Astrocyte of the hippocampus (primary cell): ENCODE results near the gene KIF24.
A peak's percentile ranks its signal among the peaks of the same experiment; 100 is the strongest.
"Not testable (repeated sequence)": the region's sequence is repeated elsewhere in the genome, so short reads cannot be mapped to it uniquely, and the experiment has no call there.

Source experiments
- DNase-seq: peaks from one replicate; pipeline ENCODE4 v3.0.0; 2011; ENCODE audit warnings: low read depth, low spot score

KIF24 gene, protein sequence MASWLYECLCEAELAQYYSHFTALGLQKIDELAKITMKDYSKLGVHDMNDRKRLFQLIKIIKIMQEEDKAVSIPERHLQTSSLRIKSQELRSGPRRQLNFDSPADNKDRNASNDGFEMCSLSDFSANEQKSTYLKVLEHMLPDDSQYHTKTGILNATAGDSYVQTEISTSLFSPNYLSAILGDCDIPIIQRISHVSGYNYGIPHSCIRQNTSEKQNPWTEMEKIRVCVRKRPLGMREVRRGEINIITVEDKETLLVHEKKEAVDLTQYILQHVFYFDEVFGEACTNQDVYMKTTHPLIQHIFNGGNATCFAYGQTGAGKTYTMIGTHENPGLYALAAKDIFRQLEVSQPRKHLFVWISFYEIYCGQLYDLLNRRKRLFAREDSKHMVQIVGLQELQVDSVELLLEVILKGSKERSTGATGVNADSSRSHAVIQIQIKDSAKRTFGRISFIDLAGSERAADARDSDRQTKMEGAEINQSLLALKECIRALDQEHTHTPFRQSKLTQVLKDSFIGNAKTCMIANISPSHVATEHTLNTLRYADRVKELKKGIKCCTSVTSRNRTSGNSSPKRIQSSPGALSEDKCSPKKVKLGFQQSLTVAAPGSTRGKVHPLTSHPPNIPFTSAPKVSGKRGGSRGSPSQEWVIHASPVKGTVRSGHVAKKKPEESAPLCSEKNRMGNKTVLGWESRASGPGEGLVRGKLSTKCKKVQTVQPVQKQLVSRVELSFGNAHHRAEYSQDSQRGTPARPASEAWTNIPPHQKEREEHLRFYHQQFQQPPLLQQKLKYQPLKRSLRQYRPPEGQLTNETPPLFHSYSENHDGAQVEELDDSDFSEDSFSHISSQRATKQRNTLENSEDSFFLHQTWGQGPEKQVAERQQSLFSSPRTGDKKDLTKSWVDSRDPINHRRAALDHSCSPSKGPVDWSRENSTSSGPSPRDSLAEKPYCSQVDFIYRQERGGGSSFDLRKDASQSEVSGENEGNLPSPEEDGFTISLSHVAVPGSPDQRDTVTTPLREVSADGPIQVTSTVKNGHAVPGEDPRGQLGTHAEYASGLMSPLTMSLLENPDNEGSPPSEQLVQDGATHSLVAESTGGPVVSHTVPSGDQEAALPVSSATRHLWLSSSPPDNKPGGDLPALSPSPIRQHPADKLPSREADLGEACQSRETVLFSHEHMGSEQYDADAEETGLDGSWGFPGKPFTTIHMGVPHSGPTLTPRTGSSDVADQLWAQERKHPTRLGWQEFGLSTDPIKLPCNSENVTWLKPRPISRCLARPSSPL (N-terminal part only)

DNA sequence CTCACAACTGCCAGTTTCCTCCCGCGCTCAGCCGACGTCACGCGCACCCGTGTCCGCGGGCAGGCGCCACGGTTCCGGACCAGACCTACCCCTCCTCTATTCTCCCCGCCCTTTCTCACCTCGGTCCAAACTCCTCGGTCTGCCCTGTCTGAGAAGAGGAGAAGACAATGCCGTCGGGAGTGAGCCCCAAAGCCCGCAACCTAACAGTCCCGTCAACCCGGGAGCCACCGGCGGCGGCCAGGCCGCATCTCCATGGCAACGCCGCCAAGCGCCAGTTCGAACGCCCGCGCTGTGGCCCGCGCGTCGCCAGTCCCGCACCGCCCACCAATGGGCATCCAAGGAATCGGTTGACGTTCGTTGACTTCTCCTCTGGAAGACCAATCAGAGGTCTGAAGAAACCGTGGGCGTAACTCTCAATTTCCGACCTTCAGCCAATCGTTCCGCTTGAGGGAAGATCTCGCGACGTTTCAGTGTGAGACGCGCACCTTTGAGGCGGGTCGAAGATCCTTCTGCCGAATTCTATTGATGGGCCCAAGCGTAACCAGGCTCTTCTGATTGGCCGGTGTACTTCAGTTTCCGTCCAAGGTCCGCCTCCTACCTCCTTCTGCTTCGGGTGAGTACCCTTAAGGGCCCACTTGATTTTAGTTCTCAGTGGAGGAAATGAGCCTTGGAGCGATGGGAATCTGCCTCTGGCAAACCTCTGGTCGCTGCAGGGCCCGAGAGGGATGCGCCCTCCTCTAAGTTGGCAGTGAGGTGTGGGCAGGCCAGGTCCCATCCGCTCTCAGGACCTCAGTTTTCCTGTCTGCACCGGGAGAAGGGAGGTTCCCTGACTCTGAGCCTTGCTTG lies at the start of gene KIF24, which contains the start of gene NUDT2:
KIF24 (minus strand) TSS at position 282 of the 846 bp plus-strand sequence. CDS start 17,922 bp downstream, outside the sequence.
NUDT2 (plus strand) TSS at position 583 of the 846 bp plus-strand sequence. CDS start 9,471 bp downstream, outside the sequence.
- peak; percentile 100 for DNase-seq

DNA sequence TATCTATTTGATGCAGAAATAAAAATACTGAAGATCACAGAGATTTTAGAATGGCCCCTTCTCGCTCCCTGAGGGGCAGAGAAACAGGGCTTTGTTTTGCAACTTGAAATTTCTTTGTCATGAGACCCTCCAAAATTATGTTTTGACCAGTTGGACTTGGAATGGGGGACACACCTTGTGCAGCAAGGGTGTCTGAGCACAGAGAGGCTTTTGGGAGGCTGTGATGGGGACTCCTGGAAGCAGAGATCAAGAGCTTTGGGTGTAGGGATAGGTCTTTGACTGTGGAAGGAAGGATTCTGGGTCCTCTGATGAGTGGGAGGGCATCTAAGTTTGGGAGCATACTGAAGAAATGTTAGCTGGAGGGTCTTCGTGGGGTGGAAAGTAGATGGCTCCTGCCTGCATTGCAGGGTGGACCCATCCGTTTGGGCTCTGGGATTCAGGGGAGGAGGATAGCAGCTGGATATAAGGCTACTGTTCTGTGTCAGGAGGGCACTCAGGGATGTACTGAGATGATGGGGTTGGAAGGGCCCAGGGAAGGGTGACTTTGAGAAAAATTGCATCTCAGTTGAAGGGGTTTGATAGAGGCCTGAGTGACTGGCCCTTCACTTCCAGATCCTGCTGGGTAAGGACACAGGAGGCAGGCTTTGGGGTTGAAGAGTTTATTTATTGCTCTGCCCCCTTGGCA lies 49.5 kb upstream of the KIF24 start:
- DNase-seq, result no peak

DNA sequence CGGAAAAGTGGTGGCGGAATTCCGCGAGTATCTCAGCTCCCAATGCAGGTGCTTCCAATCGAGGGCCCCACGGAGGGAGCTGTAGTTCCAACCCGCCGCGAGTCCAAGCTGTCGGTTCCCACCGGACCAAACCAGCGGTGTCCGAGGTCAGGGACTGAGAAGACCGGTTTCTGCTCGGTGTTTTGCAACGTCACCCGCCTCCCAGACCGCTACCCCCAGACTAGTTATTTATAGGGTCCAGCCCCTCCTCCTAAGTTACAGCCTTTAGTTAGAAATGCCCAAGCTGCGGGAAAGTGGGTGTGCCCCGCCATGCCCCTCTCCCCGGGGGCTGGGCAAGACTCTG lies 48.3 kb upstream of the KIF24 start:
- no peak for DNase-seq

DNA sequence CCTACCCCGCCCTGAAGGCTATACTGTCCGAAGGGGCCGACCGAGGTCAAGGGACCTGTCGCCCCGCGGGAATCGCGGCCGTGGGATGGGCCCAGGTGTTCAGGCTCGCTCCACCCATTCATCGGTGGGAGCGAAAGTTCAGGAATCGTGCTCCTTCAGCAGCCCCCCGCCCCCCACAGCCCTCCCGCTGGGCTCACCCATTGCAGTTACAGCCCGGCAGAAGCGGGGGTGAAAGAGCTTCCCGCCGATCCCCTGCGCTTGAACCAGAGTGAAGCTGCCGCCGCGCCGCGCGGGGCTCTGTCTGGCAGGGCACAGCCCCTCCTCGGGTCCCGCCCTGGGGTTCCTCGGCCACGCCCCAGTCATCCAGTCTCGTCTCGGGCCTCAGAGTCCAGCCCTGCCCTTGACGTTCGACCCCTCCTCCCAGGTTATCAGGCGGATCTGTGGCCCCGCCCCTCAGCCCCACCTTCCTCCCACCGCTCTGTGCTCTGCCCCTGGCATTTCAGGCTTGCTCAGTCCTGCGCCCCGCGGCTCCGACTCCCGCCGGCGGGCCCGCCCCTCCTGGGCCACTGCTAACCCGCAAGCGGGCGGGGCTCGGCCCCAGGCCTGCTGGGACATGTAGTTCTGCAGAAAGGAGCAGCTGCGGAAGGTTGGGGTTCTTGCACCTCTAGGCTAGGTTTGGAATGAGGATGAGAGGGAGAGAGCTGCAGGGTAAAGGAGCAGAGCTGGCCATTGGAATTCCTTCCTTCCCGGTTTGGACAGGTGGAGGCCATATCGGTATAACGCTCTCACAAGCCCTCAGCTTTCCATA lies 47.7 kb upstream of the KIF24 start, which contains the start of gene MYORG:
MYORG (minus strand) TSS at position 303 of the 808 bp plus-strand sequence. CDS start 3,955 bp downstream, outside the sequence.
- peak; percentile 96 for DNase-seq

DNA sequence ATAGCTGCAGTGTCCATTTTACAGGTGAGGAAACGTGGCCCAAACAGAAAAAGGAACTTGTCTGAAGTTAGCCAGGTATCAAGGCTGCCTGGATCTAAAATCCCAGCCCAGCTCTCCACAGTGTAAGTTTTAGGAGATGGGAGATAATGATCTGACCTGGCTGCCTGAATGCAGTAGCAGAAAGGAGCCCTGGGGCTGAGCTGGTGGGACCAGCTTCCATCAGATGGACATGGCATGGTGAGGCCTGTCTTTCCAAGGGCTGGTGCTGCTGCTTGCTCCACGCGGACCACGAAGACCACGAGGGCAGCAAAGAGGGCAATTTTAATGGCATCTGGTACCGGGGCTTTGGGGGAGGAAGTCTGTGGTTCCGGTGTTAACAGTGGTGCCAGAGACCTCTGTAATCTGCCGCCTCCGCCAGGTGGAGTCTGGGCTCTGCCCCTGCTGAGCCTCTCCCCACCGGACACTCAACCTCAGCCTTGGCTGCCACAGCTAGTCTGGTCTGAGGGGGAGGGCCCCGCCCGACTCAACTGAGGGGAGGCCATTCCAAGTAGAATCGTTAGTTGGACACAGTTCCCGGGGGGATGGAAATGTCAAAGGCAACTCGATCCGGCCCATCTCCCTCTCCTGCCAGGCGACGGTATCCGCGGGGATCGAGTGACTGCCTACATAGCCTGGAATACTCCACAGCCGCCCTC lies 47.0 kb upstream of the KIF24 start:
- peak; percentile 68 for DNase-seq

DNA sequence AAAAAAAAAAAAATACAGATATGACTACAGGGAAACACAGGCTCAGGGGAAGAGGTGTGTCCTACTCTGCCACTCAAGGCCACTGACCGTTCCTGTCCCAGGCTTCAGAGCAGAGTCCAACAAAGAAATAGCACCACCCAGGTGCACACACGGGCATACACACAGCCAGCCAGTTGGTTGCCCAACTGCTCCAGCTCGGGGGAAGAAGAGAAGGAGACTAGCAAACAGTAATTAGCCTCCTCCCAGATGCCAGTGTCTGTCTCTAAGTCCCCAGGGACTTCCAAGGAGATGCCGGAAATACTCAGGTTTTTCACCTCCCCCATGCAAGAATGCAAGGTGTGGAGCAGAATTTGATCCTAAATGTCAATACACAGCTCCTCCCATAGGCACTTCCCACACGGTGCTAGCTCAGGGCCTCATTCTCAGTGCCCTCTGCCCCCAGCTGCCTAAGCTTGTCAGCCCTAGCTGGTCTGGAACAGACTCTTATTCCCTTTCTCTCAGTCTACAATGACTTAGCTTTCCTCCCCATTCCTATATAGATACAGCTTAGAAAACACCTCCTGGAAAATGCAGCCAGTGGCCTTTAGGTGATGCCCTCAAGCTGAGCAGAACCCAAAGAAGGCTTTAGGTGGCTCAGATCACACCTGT lies 46.0 kb upstream of the KIF24 start:
- DNase-seq, result no peak

DNA sequence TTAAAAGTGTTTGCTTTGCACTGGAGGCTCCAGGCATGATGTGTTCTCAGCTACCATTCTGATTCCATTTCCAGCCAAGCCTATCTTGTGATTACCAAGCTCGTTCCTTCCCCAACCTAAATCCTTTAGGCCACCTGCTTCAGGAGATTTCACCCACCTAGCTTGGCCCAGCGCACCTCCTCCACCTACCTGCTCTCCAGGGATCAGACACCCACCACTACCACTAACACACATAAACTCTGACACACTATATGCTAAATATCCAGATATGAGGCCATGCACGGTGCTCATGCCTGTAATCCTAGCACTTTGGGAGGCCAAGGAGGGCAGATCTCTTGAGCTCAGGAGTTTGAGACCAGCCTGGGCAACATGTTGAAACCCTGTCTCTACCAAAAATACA lies 45.3 kb upstream of the KIF24 start:
- no peak for DNase-seq

DNA sequence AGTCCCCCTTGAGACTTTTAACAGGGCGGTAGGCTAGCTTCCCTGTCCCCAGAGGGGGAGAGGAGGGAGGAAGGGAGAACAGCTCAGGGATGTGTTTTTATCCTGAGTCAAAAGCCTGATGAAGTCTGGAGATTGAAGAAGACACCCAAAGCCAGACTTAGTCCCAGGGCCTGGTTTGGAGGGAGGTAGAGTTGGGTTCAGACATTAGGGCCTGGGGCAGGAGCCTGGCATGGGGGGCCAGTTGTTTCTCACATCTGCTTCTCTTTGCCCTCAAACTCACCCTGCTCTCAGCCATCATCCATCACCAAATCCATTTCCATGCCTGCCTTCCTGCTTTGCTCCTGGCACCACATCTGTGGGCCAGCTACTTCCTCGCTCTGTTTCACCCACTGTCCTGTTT lies 44.7 kb upstream of the KIF24 start:
- DNase-seq, result no peak

DNA sequence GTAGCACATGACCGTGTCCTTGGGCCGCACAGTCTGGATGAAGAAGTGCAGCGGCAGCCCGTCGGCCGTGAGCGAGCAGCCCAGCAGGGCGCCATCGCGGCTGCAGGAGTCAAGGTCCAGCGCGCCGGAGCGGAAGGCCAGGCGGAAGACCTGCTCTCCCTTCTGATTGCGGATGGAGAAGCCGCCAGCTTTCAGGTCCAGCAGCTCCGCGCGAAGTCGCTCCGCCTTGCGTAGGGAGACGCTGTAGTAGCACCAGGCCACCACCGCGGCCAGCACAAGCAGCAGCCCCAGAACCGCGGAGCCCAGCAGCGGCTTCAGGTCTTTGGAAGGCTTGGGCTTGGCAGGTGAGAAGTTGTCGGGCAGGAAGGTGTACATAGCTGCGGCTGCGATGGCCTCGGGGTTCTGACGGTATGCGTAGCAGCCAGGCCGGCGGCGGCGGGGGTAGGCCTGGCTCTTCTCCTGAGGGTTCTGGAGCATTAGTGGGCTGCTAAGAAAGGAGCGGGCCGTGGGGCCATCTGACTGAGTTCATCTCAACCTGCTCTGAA lies 43.5 kb upstream of the KIF24 start:
- DNase-seq, result no peak

DNA sequence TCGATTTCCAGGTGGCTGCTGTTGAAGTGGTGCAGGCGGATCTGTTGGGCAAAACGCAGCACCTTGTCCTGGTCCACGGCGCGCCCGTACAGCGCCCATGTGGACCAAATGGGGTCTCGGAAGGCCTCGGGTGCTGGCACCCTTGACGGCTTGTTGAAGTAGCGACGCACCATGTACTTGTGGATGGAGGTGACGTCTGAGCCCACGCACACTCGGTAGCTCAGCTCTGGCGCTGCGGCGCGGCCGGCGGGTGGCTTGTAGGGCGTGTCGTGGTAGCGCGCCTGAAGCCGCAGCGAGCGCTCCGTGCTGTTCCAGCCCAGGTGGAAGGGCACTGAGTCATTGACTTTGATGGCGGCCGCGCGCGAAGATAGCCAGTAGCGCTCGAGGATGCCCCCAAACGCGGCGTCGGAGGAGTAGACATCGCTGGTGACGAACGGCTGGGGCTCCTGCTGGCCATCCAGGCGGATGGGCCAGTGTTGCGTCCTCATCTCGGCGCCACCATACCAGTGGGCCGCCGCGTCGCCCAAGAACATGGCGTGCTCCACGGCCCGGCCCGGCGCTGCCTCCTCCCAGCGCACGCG lies 42.9 kb upstream of the KIF24 start:
- no peak for DNase-seq

DNA sequence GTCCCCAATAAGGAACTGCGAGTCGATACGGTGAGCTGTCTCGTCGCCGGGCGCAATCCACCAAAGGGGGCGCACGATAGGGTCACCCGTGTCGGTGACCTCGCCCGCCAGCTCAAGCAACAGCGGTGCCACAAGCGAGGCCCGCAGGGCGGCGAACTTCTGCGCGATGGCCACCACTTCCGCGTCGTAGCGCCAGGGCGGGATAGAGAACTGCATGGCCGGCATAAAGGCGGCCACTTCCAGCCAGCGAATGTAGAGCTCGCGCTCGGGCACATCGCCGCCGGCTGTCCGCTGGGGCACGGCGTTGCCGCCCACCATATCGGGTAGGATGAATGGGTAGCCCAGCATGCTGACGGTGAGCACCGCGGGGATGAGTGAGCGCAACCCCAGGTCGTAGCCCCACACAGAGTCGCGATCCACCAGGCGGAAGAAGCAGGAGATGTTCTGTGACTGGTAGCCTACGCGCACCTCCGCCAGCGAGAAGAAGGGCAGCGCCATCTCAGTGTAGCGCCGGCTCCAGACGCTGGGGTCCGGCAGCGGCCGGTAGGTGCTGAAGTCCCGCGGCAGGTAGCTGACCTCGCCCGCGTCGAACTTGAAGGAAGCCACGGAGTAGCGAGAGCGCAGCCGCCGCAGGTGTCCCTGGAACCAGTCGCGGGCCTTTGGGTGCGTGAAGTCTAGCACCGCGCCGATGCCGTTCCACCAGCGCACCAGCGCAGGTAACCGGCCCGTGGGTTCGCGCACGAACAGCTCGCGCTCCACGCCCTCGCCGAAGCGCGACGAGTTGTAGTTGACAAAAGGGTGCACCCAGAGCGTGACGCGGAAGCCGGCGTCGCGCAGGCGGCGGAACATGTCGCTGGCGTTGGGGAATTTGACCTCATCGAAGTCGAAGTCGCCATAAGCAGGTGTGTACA lies 42.2 kb upstream of the KIF24 start:
- no peak for DNase-seq

DNA sequence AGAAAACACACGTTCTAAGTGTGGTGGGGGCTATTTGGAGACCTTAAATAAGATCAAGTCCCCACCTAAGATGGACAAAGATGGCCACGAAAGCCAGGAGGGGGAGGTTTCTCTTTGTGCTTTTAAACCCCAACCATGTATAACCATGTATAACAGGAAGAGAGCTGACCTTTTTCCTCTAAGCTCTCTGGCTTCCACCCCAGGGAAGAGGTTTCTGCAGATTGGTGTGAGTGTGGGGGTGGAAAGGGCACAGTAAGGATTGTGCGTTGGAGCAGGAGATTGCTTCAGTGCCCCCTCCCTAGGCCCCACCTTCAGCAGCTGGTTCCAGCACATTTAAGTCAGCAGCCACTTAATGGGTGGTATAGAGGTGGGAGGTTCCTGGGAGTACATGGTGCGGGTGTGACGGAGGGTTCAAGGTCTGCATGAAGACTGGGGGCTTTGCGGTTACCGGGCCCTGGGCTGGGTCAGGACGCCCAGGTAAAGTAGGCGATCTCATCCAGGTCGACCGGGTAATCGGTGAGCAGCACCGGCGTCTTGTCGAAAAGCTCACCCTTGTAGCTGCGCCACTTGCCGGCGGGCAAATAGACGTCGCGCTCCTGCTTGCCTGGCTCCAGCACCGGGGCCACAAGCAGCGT lies 41.4 kb upstream of the KIF24 start:
- DNase-seq, result no peak

DNA sequence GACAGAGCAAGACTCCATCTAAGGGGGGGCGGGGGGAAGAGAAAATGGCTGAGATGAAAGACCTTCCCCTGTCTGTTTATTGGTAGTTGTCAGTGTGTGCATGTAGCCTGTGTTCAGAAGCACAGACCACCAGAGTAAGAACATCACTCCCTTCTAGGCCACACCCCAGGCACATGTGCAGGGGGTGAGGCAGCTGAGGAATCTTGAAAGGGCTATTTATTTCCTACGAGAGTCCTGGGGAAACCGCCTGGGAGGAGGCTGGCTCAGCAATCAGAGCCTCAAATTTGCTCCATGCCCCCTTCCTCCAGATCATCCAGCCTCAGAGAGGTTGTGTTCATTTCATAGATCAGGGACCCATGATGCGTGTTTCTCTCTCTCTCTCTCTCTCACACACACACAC lies 40.6 kb upstream of the KIF24 start:
- no peak for DNase-seq

DNA sequence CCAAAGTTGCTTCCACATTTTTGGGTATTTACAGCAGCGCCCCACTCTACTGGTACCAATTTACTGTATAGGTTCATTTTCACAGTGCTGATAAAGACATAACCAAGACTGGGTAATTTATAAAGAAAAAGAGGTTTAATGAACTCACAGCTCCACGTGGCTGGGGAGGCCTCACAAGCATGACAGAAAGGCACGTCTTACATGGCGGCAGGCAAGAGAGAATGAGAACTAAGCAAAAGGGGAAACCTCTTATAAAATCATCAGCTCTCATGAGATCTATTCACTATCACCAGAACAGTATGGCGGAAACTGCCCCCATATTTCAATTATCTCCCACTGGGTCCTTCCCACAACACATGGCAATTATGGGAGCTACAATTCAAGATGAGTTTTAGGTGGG lies 39.7 kb upstream of the KIF24 start:
- DNase-seq, result not testable (repeated sequence)

DNA sequence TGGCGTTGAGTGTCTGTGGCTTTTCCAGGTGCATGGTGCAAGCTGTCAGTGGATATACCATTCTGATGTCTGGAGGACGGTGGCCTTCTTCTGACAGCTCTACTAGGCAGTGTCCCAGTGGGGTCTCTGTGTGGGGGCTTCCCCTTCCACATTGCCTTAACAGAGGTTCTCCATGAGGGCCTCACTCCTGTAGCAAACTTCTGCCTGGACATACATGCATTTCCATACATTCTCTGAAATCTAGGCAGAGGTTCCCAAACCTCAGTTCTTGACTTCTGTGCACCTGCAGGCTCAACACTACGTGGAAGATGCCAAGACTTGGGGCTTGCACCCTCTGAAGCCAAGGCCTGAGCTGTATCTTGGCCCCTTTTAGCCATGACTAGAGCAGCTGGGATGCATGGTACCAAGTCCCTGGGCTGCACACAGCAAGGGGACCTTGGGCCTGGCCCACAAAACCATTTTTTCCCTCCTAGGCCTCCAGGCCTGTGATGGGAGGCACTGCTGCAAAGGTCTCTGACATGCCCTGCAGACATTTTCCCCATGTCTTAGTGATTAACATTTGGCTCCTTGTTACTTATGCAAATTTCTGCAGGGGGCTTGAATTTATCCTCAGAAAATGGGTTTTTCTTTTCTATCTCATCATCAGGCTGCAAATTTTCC lies 38.8 kb upstream of the KIF24 start:
- DNase-seq, result not testable (repeated sequence)
